HCT116 (cell line): ENCODE data around the gene CACNB2. TPM values are rescaled to one million over a fixed set of nuclear protein-coding genes. Genes with fewer than 3 reads are reported as not detected.

Experiments used
- ATAC-seq: fragments of 200-7000 bp; cut with Tn5 transposase; 2 replicates; pipeline ENCODE4 v1.9.1; 2020; ENCODE audit warnings: mild to moderate bottlenecking, moderate library complexity
- BruUV-seq: library from RNA; stranded (reverse); fragments of 400-500 nt; replicated peaks from 2 replicates; lab custom pipeline; 2021; lab: Mats Ljungman, UMichigan
- CTCF ChIA-PET: fragments of 300-600 bp; sonication (Branson Sonifier 250); formaldehyde crosslinking; loops from one replicate; lab custom pipeline; 2021; ENCODE audit warnings: antibody characterized with exemption; lab: Charles Lee
- POLR2A ChIA-PET: fragments of 300-600, 350-600 bp; sonication (Branson Sonifier 250); formaldehyde crosslinking; loops from one replicate; lab custom pipeline; 2021; ENCODE audit warnings: antibody characterized with exemption; lab: Charles Lee
- RAD21 ChIA-PET, 2 experiments: fragments of 300-600 bp; sonication (Branson Sonifier 250); formaldehyde crosslinking; loops; one replicate each; lab custom pipeline; 2023; ENCODE audit warnings: low total read pairs in 2 of 2; ENCODE audit not compliant: uncharacterized antibody in 2 of 2, unreplicated experiment in 2 of 2, low non-redundant PET in 1 of 2; lab: Charles Lee
- DNase-seq: peaks from one replicate; pipeline ENCODE4 v3.0.0-alpha.2; 2010; ENCODE audit warnings: low read depth, low spot score
- H2AFZ ChIP-seq: fragments of 200-600 bp; shearing (Covaris generic), sonication (generic); 2 replicates; pipeline ENCODE4 v1.6.1; 2017; ENCODE audit warnings: low read depth, mixed run types, mixed read lengths, antibody characterized with exemption, low read length; ENCODE audit not compliant: poor library complexity, severe bottlenecking
- H3K27ac ChIP-seq: 2 replicates; pipeline ENCODE4 v1.5.1; 2012; ENCODE audit warnings: low read depth, low read length
- H3K27me3 ChIP-seq: fragments of 200-600 bp; sonication (generic); 2 replicates; pipeline ENCODE4 v1.6.1; 2016; ENCODE audit warnings: mixed run types, low read length, mixed read lengths; ENCODE audit not compliant: insufficient read depth
- H3K36me3 ChIP-seq, 2 experiments: fragments of 200-500 bp in 1 of 2; fragments of 200-600 bp in 1 of 2; sonication (Bioruptor generic) in 1 of 2; sonication (generic) in 1 of 2; 2 replicates each; pipeline versions ENCODE4 v1.5.1 to v1.6.1; 2014 to 2016; ENCODE audit warnings: low read length in 2 of 2, inconsistent platforms in 1 of 2, mixed read lengths in 1 of 2, mixed run types in 1 of 2; ENCODE audit not compliant: insufficient read depth in 2 of 2, control insufficient read depth in 1 of 2
- H3K4me1 ChIP-seq, 2 experiments: fragments of 200-600 bp in 1 of 2; sonication (generic) in 1 of 2; 2 replicates each; pipeline versions ENCODE4 v1.5.1 to v1.6.1; 2012 to 2017; ENCODE audit warnings: low read length in 2 of 2, inconsistent platforms in 1 of 2, mild to moderate bottlenecking in 1 of 2, mixed read lengths in 1 of 2, mixed run types in 1 of 2, moderate library complexity in 1 of 2; ENCODE audit not compliant: insufficient read depth in 2 of 2, control insufficient read depth in 1 of 2
- H3K4me2 ChIP-seq: fragments of 200-600 bp; sonication (generic); 2 replicates; pipeline ENCODE4 v1.6.1; 2017; ENCODE audit warnings: mixed run types, low read length, mixed read lengths
- H3K4me3 ChIP-seq, 2 experiments: fragments of 200-600 bp in 1 of 2; sonication (generic) in 1 of 2; replicated peaks in 1 of 2; 2 replicates each; pipeline ENCODE4 v1.5.1; 2011 to 2016; ENCODE audit warnings: low read length in 2 of 2, control low read depth in 1 of 2, low read depth in 1 of 2, mild to moderate bottlenecking in 1 of 2, mixed read lengths in 1 of 2, mixed run types in 1 of 2
- H3K79me2 ChIP-seq: fragments of 200-600 bp; sonication (generic); 2 replicates; pipeline ENCODE4 v1.6.1; 2017; ENCODE audit warnings: mild to moderate bottlenecking, mixed run types, low read length, moderate library complexity, mixed read lengths; ENCODE audit not compliant: insufficient read depth
- H3K9ac ChIP-seq: fragments of 200-600 bp; sonication (generic); 2 replicates; pipeline ENCODE4 v1.6.1; 2016; ENCODE audit warnings: low read length, mixed read lengths
- H3K9me2 ChIP-seq: fragments of 200-600 bp; sonication (generic), shearing (Covaris generic); 2 replicates; pipeline ENCODE4 v1.6.1; 2017; ENCODE audit warnings: mixed run types, mild to moderate bottlenecking, moderate library complexity; ENCODE audit not compliant: insufficient read depth
- H3K9me3 ChIP-seq, 2 experiments: fragments of 200-500 bp in 1 of 2; fragments of 200-600 bp in 1 of 2; sonication (Bioruptor generic) in 1 of 2; sonication (generic) in 1 of 2; 2 replicates each; pipeline ENCODE4 v1.6.1; 2014 to 2017; ENCODE audit warnings: low read length in 2 of 2, mixed read lengths in 2 of 2, inconsistent platforms in 1 of 2, low read depth in 1 of 2, mild to moderate bottlenecking in 1 of 2, mixed run types in 1 of 2, moderate library complexity in 1 of 2; ENCODE audit not compliant: control insufficient read depth in 1 of 2, insufficient read depth in 1 of 2
- H4K20me1 ChIP-seq: fragments of 200-600 bp; sonication (generic), shearing (Covaris generic); 2 replicates; pipeline ENCODE4 v1.6.1; 2017; ENCODE audit warnings: mixed run types, mild to moderate bottlenecking, moderate library complexity; ENCODE audit not compliant: insufficient read depth
- ATF3 ChIP-seq: IDR thresholded peaks from 2 replicates; pipeline ENCODE4 v1.6.1; 2012
- CBX3 ChIP-seq: IDR thresholded peaks from 2 replicates; pipeline ENCODE4 v1.6.1; 2012; ENCODE audit warnings: low read depth
- CEBPB ChIP-seq: IDR thresholded peaks from 2 replicates; pipeline ENCODE4 v1.6.1; 2012; ENCODE audit warnings: low read depth
- EGR1 ChIP-seq: IDR thresholded peaks from 2 replicates; pipeline ENCODE4 v1.6.1; 2012; ENCODE audit warnings: low read depth
- EZH2phosphoT487 ChIP-seq: fragments of 200-600 bp; IDR thresholded peaks from 2 replicates; pipeline ENCODE4 v1.6.1; 2018; ENCODE audit warnings: antibody characterized with exemption, borderline replicate concordance
- FOSL1 ChIP-seq: IDR thresholded peaks from 2 replicates; pipeline ENCODE4 v1.6.1; 2012; ENCODE audit warnings: low read depth
- JUND ChIP-seq: IDR thresholded peaks from 2 replicates; pipeline ENCODE4 v1.6.1; 2012
- MAX ChIP-seq: IDR thresholded peaks from 2 replicates; pipeline ENCODE4 v1.6.1; 2012
- POLR2A ChIP-seq: IDR thresholded peaks from 2 replicates; pipeline ENCODE4 v1.7.0; 2011; ENCODE audit warnings: borderline replicate concordance; ENCODE audit not compliant: insufficient read depth, insufficient read length; ENCODE audit errors: extremely low read depth
- POLR2AphosphoS5 ChIP-seq: IDR thresholded peaks from 2 replicates; pipeline ENCODE4 v1.6.1; 2011; ENCODE audit warnings: mild to moderate bottlenecking, low read depth, low read length, moderate library complexity
- RAD21 ChIP-seq: IDR thresholded peaks from 2 replicates; pipeline ENCODE4 v1.6.1; 2012; ENCODE audit warnings: low read depth, mild to moderate bottlenecking
- REST ChIP-seq: IDR thresholded peaks from 2 replicates; pipeline ENCODE4 v1.6.1; 2012; ENCODE audit warnings: low read depth
- SIN3A ChIP-seq: IDR thresholded peaks from 2 replicates; pipeline ENCODE4 v1.6.1; 2012; ENCODE audit warnings: low read depth
- SRF ChIP-seq: IDR thresholded peaks from 2 replicates; pipeline ENCODE4 v1.6.1; 2012; ENCODE audit warnings: low read depth
- YY1 ChIP-seq: IDR thresholded peaks from 2 replicates; pipeline ENCODE4 v1.6.1; 2011; ENCODE audit warnings: low read length, low read depth, moderate library complexity, mild to moderate bottlenecking; ENCODE audit not compliant: insufficient replicate concordance; ENCODE audit errors: extremely low read depth
- ZBTB33 ChIP-seq: IDR thresholded peaks from 2 replicates; pipeline ENCODE4 v1.6.1; 2011; ENCODE audit warnings: mild to moderate bottlenecking, low read length, moderate library complexity; ENCODE audit not compliant: insufficient replicate concordance; ENCODE audit errors: extremely low read depth
- ZNF274 ChIP-seq: fragments of 200-500 bp; sonication (Bioruptor generic); IDR thresholded peaks from 2 replicates; pipeline ENCODE4 v1.6.1; 2014; ENCODE audit warnings: mild to moderate bottlenecking, low read depth, low read length, inconsistent platforms
- intact Hi-C: fragments of 100-400 bp; cut with micrococcal nuclease; formaldehyde crosslinking; loops from 2 replicates; pipeline ENCODE4 v1.10.0; 2022
- total RNA-seq: library from RNA; stranded (reverse); gene quantifications from one replicate; pipeline ENCODE4 v1.2.1, GENCODE V29; 2021; ENCODE audit not compliant: unreplicated experiment

CACNB2 gene
- total RNA-seq, 1 experiment from 2014 or later: 0.71 TPM

- TF ChIP-seq ZBTB33: no peak
- TF ChIP-seq FOSL1: no peak
- TF ChIP-seq YY1: no peak
- no peak for TF ChIP-seq CBX3
- TF ChIP-seq CEBPB: no peak
These were observed 40.8 kb upstream of the CACNB2 start (continued) for GRCh38 chr10:18099415-18099814.

- H3K4me3 ChIP-seq: no peak overlapping the region
- CTCF ChIA-PET: no interaction called here
These were observed 39.6 kb upstream of the CACNB2 start for GRCh38 chr10:18100669-18101068.

More at GRCh38 chr10:18100669-18101068, 39.6 kb upstream of the CACNB2 start:
- intact Hi-C loops: no loop called here
- no TSS peak for BruUV-seq
- no peak for DNase-seq
- no peaks in the 10 kb centered on the region for H3K36me3 ChIP-seq
- no peaks in the 10 kb centered on the region for H3K4me1 ChIP-seq
- H3K9me3 ChIP-seq: no peaks in the 10 kb centered on the region
- peaks cover 4% of the 10 kb centered on the region for H3K27me3 ChIP-seq
- H4K20me1 ChIP-seq: no peaks in the 10 kb centered on the region
- ChIA-PET POLR2A (no interaction called here), RAD21 (no interaction called here)
- H3K9me2 ChIP-seq: no peaks in the 10 kb centered on the region
- no peaks in the 10 kb centered on the region for H3K79me2 ChIP-seq
- no peak overlapping the region for H2AFZ ChIP-seq
- no peak for ATAC-seq
- no peak overlapping the region for H3K4me2 ChIP-seq
- no peak overlapping the region for H3K27ac ChIP-seq
- no peak for TF ChIP-seq ZNF274
- TF ChIP-seq RAD21: no peak
- TF ChIP-seq POLR2A: no peak
- no peak for TF ChIP-seq SRF
- TF ChIP-seq CEBPB: no peak
- TF ChIP-seq ATF3: no peak
- no peak for TF ChIP-seq MAX
- TF ChIP-seq EZH2phosphoT487: no peak
- no peak for TF ChIP-seq CBX3
- no peak for TF ChIP-seq POLR2AphosphoS5
- TF ChIP-seq SIN3A: no peak
- no peak for TF ChIP-seq FOSL1
- no peak for TF ChIP-seq JUND
- TF ChIP-seq EGR1: no peak
- TF ChIP-seq REST: no peak
- no peak overlapping the region for H3K9ac ChIP-seq
